Measurements from ENCODE around the gene SLC12A8. TPM values are rescaled to one million over a fixed set of nuclear protein-coding genes. Genes with fewer than 3 reads are reported as not detected.

The SLC12A8 gene
- total RNA-seq, 4 donors from 2014 or later = 1.0 TPM; not detected in 3

DNA sequence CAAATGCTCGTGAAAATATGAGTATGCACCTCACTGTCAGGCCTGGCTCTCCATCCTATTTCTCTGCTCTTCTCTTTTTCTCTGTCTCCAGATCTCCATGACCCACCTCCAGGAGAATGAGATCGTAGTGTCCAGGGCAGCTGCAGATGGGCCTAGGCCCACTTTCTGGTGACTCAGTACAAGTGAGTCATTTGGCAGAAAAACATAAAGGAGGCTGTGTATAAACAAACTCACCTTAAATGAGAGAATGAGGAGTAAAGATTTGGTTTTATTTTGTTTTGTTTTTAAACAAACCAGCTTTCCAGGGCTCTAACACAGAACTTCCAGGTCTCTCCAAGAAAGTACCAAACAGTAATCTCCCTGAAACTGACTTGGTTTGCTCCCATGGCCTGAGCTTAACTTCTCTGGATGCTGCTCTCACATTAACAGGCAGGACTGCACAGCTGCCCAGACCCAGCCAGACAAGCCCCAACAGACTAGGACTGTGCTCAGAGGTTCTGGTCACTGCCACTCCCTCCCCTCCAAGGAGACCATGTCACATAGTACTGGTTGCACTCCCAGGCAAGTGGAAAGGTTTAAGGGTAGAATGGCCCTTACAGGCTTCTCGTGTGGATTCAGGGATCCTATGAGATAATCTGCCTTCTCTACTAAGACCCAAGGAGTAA is 155.2 kb downstream of the SLC12A8 start:
- Histone ChIP-seq H3K27me3 (no peaks in the 10 kb centered on the region), H3K27ac (peak overlapping the region; percentile 83 to 89 (median 86)), H3K36me3 (no peaks in the 10 kb centered on the region), H3K4me3 (no peak overlapping the region), H3K9me3 (no peaks in the 10 kb centered on the region), H3K4me1 (peaks cover 40 to 56% of the 10 kb centered on the region in 2 donors)
- ATAC-seq = peak; percentile 33 to 42
- TF ChIP-seq POLR2A (IDR thresholded peaks at IDR 0.05) (peak in 1 of 2 donors; percentile 9), CTCF (IDR thresholded peaks at IDR 0.05 in 4 of 5, conservative IDR thresholded peaks at IDR 0.05 in 1 of 5) (no peak)
- in situ Hi-C loops (cut with MboI; ENCODE audit: low sequenced_read_pairs in 4 of 4) (no loop called here), intact Hi-C loops (cut with DNase I; ENCODE audit: low total_unique reads) (loop anchor here (2.0 to 10.0 kb wide), 2 partner anchors 33 to 317 kb away; partner anchors contain the start of gene ZNF148)
- peak; percentile 49 to 67 for DNase-seq

DNA sequence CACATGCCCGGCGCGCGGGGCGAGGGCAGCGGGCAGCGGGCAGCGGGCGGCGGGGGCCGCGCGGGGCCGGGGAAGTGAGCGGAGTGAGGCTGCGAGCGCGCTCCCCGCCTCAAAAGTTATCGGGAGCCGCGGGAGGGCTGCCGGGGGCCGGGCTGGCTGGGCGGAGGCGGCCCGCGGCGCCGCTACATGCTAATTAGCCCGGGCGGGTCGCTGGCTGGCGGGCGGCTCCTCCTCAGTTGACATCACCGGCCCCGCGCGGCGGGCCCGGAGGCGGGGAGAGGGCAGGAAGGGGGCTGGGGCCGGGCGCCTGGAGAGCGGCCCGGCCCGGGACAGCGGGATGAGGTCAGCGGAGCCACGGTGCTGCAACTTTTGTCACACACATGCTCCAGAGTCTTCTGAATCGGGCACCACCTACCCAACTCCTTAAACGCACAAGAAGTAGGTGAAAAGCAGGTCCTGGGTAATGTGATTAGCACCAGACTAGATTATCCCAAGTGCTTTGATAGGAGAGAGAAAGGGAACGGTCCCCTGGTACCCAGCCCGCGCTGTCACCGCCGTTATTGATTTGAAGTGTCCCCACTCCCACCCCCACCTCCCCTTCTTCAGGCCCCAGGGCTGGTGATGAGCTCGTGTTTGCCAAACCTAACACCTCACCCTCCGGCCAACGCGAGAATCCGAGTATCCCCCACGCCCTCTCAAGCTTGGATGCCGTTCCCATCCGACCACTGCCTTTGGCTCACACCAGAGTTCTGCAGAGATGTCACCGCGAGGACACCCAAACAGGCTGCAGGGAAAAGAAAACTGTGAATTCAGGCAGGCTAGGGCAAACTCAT is 156.4 kb downstream of the SLC12A8 start, which contains the start of gene HEG1:
Gene HEG1, minus strand, starts transcription at position 85 of the 833 bp plus-strand sequence. CDS start 107 bp downstream, outside the sequence.
- intact Hi-C loops (cut with DNase I; ENCODE audit: low total_unique reads) = loop anchor here (1.0 to 10.0 kb wide), 4 partner anchors 23 to 319 kb away; partner anchors contain the start of gene ZNF148
- in situ Hi-C loops (cut with MboI; ENCODE audit: low sequenced_read_pairs in 4 of 4) = no loop called here
- peak; percentile 80 to 89 for DNase-seq
- Histone ChIP-seq H3K4me3 (peak within 1 kb of the TSS; percentile 69 to 76 (median 73)), H3K27me3 (no peaks in the 10 kb centered on the region), H3K4me1 (peaks cover 41 to 57% of the 10 kb centered on the region in 2 donors), H3K36me3 (no peaks in the 10 kb centered on the region), H3K27ac (peak within 1 kb of the TSS; percentile 84 to 89 (median 89)), H3K9me3 (no peaks in the 10 kb centered on the region)
- TF ChIP-seq CTCF (IDR thresholded peaks at IDR 0.05 in 4 of 5, conservative IDR thresholded peaks at IDR 0.05 in 1 of 5) (no peak), POLR2A (IDR thresholded peaks at IDR 0.05) (peak; percentile 75 to 85)
- peak; percentile 65 to 73 for ATAC-seq

- H3K4me1 ChIP-seq = peaks cover 48 to 58% of the 10 kb centered on the region in 2 donors
- H3K27ac ChIP-seq = peak overlapping the region; percentile 84 to 89 (median 89)
- no peak for TF ChIP-seq POLR2A (IDR thresholded peaks at IDR 0.05)
- TF ChIP-seq CTCF (IDR thresholded peaks at IDR 0.05 in 4 of 5, conservative IDR thresholded peaks at IDR 0.05 in 1 of 5) = peak in 1 of 5 experiments; percentile 6
- ATAC-seq (peak; percentile 30 to 32), DNase-seq (no peak)
- intact Hi-C loops (cut with DNase I; ENCODE audit: low total_unique reads) = loop anchor here (10.0 kb wide), 1 partner anchor 319 kb away; the partner anchor contains the start of gene ZNF148
- no peaks in the 10 kb centered on the region for H3K27me3 ChIP-seq
- in situ Hi-C loops (cut with MboI; ENCODE audit: low sequenced_read_pairs in 4 of 4) = no loop called here
- no peaks in the 10 kb centered on the region for H3K36me3 ChIP-seq
- H3K4me3 ChIP-seq = peak overlapping the region; percentile 69 to 76 (median 73)
- no peaks in the 10 kb centered on the region for H3K9me3 ChIP-seq
These were observed 157.1 kb downstream of the SLC12A8 start for GRCh38 chr3:125055331-125055912.

- peaks cover 50 to 62% of the 10 kb centered on the region in 2 donors for H3K4me1 ChIP-seq
- intact Hi-C loops (cut with DNase I; ENCODE audit: low total_unique reads) (loop anchor here (10.0 kb wide), 1 partner anchor 320 kb away; the partner anchor contains the start of gene ZNF148), in situ Hi-C loops (cut with MboI; ENCODE audit: low sequenced_read_pairs in 4 of 4) (no loop called here)
- ATAC-seq (peak; percentile 39 to 42), DNase-seq (peak in 1 of 2 donors; percentile 46)
- H3K4me3 ChIP-seq = peak overlapping the region; percentile 69 to 76 (median 73)
- TF ChIP-seq CTCF (IDR thresholded peaks at IDR 0.05 in 4 of 5, conservative IDR thresholded peaks at IDR 0.05 in 1 of 5) = peak in 1 of 5 experiments; percentile 25
- peak; percentile 29 to 59 for TF ChIP-seq POLR2A (IDR thresholded peaks at IDR 0.05)
- no peaks in the 10 kb centered on the region for H3K36me3 ChIP-seq
- no peaks in the 10 kb centered on the region for H3K27me3 ChIP-seq
- no peaks in the 10 kb centered on the region for H3K9me3 ChIP-seq
- peak overlapping the region; percentile 84 to 89 (median 89) for H3K27ac ChIP-seq
These were observed 157.9 kb downstream of the SLC12A8 start for GRCh38 chr3:125054449-125055329.
